SK-N-MC (cell line): Measurements from ENCODE around the gene DOCK4.

Source experiments
- EZH2 ChIP-seq: fragments of 200-600 bp; sonication (generic); IDR thresholded peaks from one replicate; pipeline ENCODE4 v1.6.1; 2017; ENCODE audit warnings: antibody characterized with exemption
- FOXP2 ChIP-seq: optimal IDR thresholded peaks from 2 replicates; pipeline ENCODE3; 2011; ENCODE audit warnings: mild to moderate bottlenecking, moderate library complexity; ENCODE audit not compliant: insufficient read depth; ENCODE audit errors: extremely low read length, control extremely low read depth
- POLR2AphosphoS5 ChIP-seq: IDR thresholded peaks from 2 replicates; pipeline ENCODE4 v1.6.1; 2012; ENCODE audit warnings: mild to moderate bottlenecking, low read depth, low read length, borderline replicate concordance

DNA sequence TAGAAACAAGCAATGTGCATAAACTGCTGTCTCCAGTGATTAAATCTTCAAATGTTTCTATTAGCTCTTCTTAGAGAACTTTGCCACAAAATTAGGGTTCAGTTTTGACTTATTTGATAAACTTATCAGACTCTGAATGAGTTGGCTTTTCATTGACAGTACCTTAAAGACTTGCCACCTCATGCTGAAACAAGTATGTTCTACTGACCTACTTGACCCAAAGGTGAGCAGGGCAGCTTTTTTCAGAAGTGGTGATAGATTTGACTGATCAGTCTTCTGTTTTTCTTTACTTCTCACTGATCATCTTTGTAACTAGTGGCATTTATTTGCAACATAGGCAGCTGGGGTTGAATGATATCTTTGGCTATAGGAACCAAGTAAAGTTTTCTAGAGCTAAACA lies 8.1 kb upstream of the DOCK4 start:
- TF ChIP-seq POLR2AphosphoS5 (no peak), EZH2 (no peak), FOXP2 (no peak)
